SK-N-SH (cell line): ENCODE data around the gene SRGAP3. TPM values are rescaled to one million over a fixed set of nuclear protein-coding genes. Genes with fewer than 3 reads are reported as not detected.

Experiments
- CTCF ChIA-PET: fragments of 300-600, 350-600 bp; formaldehyde crosslinking; extraction: SDS; loops from one replicate; lab custom pipeline; 2021; lab: Yijun Ruan, JAX
- POLR2A ChIA-PET: fragments of 350-600 bp; sonication (Branson Sonifier 250); formaldehyde crosslinking; extraction: SDS; loops from one replicate; lab custom pipeline; 2020; ENCODE audit warnings: antibody characterized with exemption, inconsistent platforms; lab: Yijun Ruan, JAX
- DNase-seq: peaks from one replicate; pipeline ENCODE4 v3.0.0; 2012
- H2AFZ ChIP-seq: fragments of 200-600 bp; sonication (generic); 2 replicates; pipeline ENCODE4 v1.8.1; 2016; ENCODE audit warnings: antibody characterized with exemption, mild to moderate bottlenecking, low read depth
- H3F3A ChIP-seq: fragments of 200-600 bp; sonication (generic); replicated peaks from 2 replicates; pipeline ENCODE3; 2016; ENCODE audit warnings: antibody characterized with exemption, mild to moderate bottlenecking; ENCODE audit not compliant: insufficient read depth
- H3K27ac ChIP-seq, 2 experiments: fragments of 200-500 bp in 1 of 2; fragments of 200-600 bp in 1 of 2; sonication (Bioruptor generic) in 1 of 2; sonication (generic), shearing (Covaris generic) in 1 of 2; 2 replicates each; pipeline versions ENCODE4 v1.5.1 to v1.6.1; 2014 to 2016; ENCODE audit warnings: low read depth in 2 of 2, inconsistent platforms in 1 of 2, low read length in 1 of 2, mild to moderate bottlenecking in 1 of 2, mixed read lengths in 1 of 2
- H3K27me3 ChIP-seq: fragments of 200-600 bp; sonication (generic), shearing (Covaris generic); 2 replicates; pipeline ENCODE4 v1.6.1; 2016; ENCODE audit warnings: mixed run types; ENCODE audit not compliant: insufficient read depth
- H3K36me3 ChIP-seq, 2 experiments: fragments of 200-500 bp in 1 of 2; fragments of 200-600 bp in 1 of 2; sonication (Bioruptor generic) in 1 of 2; sonication (generic) in 1 of 2; replicated peaks in 1 of 2; 2 replicates each; pipeline versions ENCODE3 to v1.5.1; 2014 to 2016; ENCODE audit warnings: low read length in 1 of 2, mild to moderate bottlenecking in 1 of 2; ENCODE audit not compliant: insufficient read depth in 2 of 2, control insufficient read depth in 1 of 2
- H3K4me1 ChIP-seq, 2 experiments: fragments of 200-500 bp in 1 of 2; fragments of 200-600 bp in 1 of 2; sonication (Bioruptor generic) in 1 of 2; sonication (generic), shearing (Covaris generic) in 1 of 2; 2 replicates each; pipeline versions ENCODE4 v1.5.1 to v1.6.1; 2014 to 2016; ENCODE audit warnings: low read depth in 1 of 2, low read length in 1 of 2, mixed run types in 1 of 2; ENCODE audit not compliant: insufficient read depth in 2 of 2, control insufficient read depth in 1 of 2
- H3K4me2 ChIP-seq: fragments of 200-600 bp; sonication (generic), shearing (Covaris generic); 2 replicates; pipeline ENCODE4 v1.6.1; 2017; ENCODE audit warnings: mixed run types
- H3K4me3 ChIP-seq, 2 experiments: fragments of 200-500 bp in 1 of 2; fragments of 200-600 bp in 1 of 2; sonication (Bioruptor generic) in 1 of 2; sonication (generic), shearing (Covaris generic) in 1 of 2; 2 replicates each; pipeline versions ENCODE4 v1.5.1 to v1.8.1; 2014 to 2016; ENCODE audit warnings: low read depth in 2 of 2, inconsistent platforms in 1 of 2, low read length in 1 of 2, mild to moderate bottlenecking in 1 of 2, mixed read lengths in 1 of 2, moderate library complexity in 1 of 2
- H3K79me2 ChIP-seq: fragments of 200-600 bp; sonication (generic); 2 replicates; pipeline ENCODE4 v1.8.1; 2017; ENCODE audit warnings: mild to moderate bottlenecking; ENCODE audit not compliant: insufficient read depth
- H3K9ac ChIP-seq: fragments of 200-600 bp; sonication (generic); 2 replicates; pipeline ENCODE4 v1.6.1; 2017; ENCODE audit warnings: mixed run types
- H3K9me2 ChIP-seq: fragments of 200-600 bp; sonication (generic); 2 replicates; pipeline ENCODE4 v1.6.1; 2017; ENCODE audit warnings: mixed run types
- H3K9me3 ChIP-seq: fragments of 200-600 bp; sonication (generic); 2 replicates; pipeline ENCODE4 v1.6.1; 2017; ENCODE audit warnings: mixed run types, mild to moderate bottlenecking, moderate library complexity
- H4K20me1 ChIP-seq: fragments of 200-600 bp; sonication (generic); 2 replicates; pipeline ENCODE4 v1.6.1; 2017; ENCODE audit warnings: mild to moderate bottlenecking, mixed run types; ENCODE audit not compliant: insufficient read depth
- CTCF ChIP-seq: fragments of 200-600 bp; sonication (generic); IDR thresholded peaks from 2 replicates; pipeline ENCODE4 v1.6.1; 2017; ENCODE audit warnings: antibody characterized with exemption, mild to moderate bottlenecking, moderate library complexity
- EP300 ChIP-seq, 2 experiments: IDR thresholded peaks; 2 replicates each; pipeline versions ENCODE4 v1.4.0 to v1.6.1; 2012; ENCODE audit warnings: borderline replicate concordance in 1 of 2, low read depth in 1 of 2, low read length in 1 of 2
- FOXJ3 ChIP-seq: sonication (generic); formaldehyde crosslinking; IDR thresholded peaks from 2 replicates; pipeline ENCODE4 v1.5.1; 2020; ENCODE audit warnings: mild to moderate bottlenecking, missing genetic modification reagents
- MAX ChIP-seq: IDR thresholded peaks from 2 replicates; pipeline ENCODE4 v1.4.0; 2012; ENCODE audit warnings: low read depth
- MEF2A ChIP-seq: IDR thresholded peaks from 2 replicates; pipeline ENCODE4 v1.4.0; 2012; ENCODE audit warnings: low read depth, borderline replicate concordance
- MXI1 ChIP-seq: IDR thresholded peaks from 2 replicates; pipeline ENCODE4 v1.6.1; 2012; ENCODE audit warnings: mild to moderate bottlenecking, low read depth, low read length, improper control_type of control experiment
- RFX5 ChIP-seq: IDR thresholded peaks from 2 replicates; pipeline ENCODE4 v1.6.1; 2012; ENCODE audit warnings: mild to moderate bottlenecking, improper control_type of control experiment, low read length
- SIN3A ChIP-seq: IDR thresholded peaks from 2 replicates; pipeline ENCODE4 v1.6.1; 2012; ENCODE audit warnings: low read depth, mild to moderate bottlenecking, low read length, moderate library complexity, borderline replicate concordance
- SMC3 ChIP-seq: IDR thresholded peaks from 2 replicates; pipeline ENCODE4 v1.6.1; 2012; ENCODE audit warnings: low read depth, low read length, improper control_type of control experiment
- TCF12 ChIP-seq: IDR thresholded peaks from 2 replicates; pipeline ENCODE4 v1.4.0; 2012
- YY1 ChIP-seq: IDR thresholded peaks from 2 replicates; pipeline ENCODE4 v1.4.0; 2012; ENCODE audit warnings: low read depth, mild to moderate bottlenecking
- WGBS: methylation state at CpG from one replicate; pipeline ENCODE4 v1.1.6; 2017; ENCODE audit warnings: low lambda C conversion rate; 5-methylcytosine and 5-hydroxymethylcytosine counted together
- polyA plus RNA-seq, 3 experiments: library from polyadenylated mRNA; depleted of rRNA; stranded (reverse); fragments of >200 nt; gene quantifications; 2 replicates each; pipeline ENCODE4 v1.2.3, GENCODE V29; 2012

The SRGAP3 gene
- polyA plus RNA-seq, 1 of the 3 experiments (the other 2 are of a cell fraction) = 2.8 TPM

DNA sequence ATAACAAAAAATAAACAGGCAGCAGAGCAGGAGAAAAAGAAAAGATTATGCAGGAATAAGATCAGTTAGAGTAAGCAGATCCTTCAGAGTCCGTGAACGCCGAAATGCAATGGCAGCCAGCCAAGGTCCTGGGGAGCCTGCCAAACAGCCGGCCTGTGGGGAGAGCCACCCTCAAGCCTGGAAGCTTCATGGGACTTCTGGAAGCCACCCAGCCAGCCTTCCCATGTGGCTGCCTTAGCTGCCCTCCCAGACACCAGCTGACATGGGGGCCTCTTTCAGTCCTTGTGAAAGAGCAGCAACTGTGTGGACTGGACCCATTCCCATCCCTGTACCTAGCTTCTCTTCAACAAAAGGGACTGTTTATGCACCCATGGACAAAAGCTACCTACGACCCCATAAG lies 221.3 kb downstream of the SRGAP3 start:
- Histone ChIP-seq H2AFZ (no peak overlapping the region), H3K27ac (peak overlapping the region in 1 of 2 experiments; percentile 71; a peak in 2 of 4 replicates), H3F3A (no peaks in the 10 kb centered on the region), H3K9me3 (no peaks in the 10 kb centered on the region), H4K20me1 (no peaks in the 10 kb centered on the region), H3K79me2 (no peaks in the 10 kb centered on the region), H3K9me2 (no peaks in the 10 kb centered on the region), H3K36me3 (no peaks in the 10 kb centered on the region), H3K4me2 (no peak overlapping the region), H3K9ac (no peak overlapping the region), H3K4me1 (peaks cover 0 to 23% of the 10 kb centered on the region in 2 experiments; a peak in 1 of 4 replicates), H3K4me3 (no peak overlapping the region), H3K27me3 (no peaks in the 10 kb centered on the region)
- DNase-seq = peak; percentile 72
- TF ChIP-seq EP300 (IDR thresholded peaks at IDR 0.05; ENCODE audit: borderline replicate concordance in 1 of 2, low read depth in 1 of 2, low read length in 1 of 2) (peak in 1 of 2 experiments; percentile 67; a peak in 2 of 4 replicates), TCF12 (no peak), MAX (no peak), SMC3 (no peak)
- ChIA-PET POLR2A (no interaction called here), CTCF (interaction anchor here (0.8 to 4.0 kb wide), 4 partner anchors 8 to 274 kb away, joined by 3 to 11 read pairs (median 7); no protein-coding TSS in a partner anchor)
- 14% methylated on average over 5 of the region's 5 CpGs for WGBS

- ChIA-PET CTCF (interaction anchor here (0.6 to 1.4 kb wide), 7 partner anchors 27 to 257 kb away, joined by 3 to 7 read pairs (median 3); partner anchors contain the start of gene OXTR), POLR2A (no interaction called here)
- peaks cover 0 to 28% of the 10 kb centered on the region in 2 experiments; a peak in 1 of 4 replicates for H3K4me1 ChIP-seq
- no peak for TF ChIP-seq FOXJ3 (CRISPR knock-in tag)
- no peak for TF ChIP-seq MEF2A
- TF ChIP-seq CTCF = no peak
- TF ChIP-seq MXI1 = no peak
- no peak for TF ChIP-seq SIN3A
- no peak for TF ChIP-seq YY1
- TF ChIP-seq RFX5 = no peak
- no peak overlapping the region for H3K9ac ChIP-seq
- H3K36me3 ChIP-seq = no peaks in the 10 kb centered on the region
- H3K27me3 ChIP-seq = no peaks in the 10 kb centered on the region
- H3K79me2 ChIP-seq = no peaks in the 10 kb centered on the region
- H3K4me2 ChIP-seq = no peak overlapping the region
- no peaks in the 10 kb centered on the region for H4K20me1 ChIP-seq
- H3K9me2 ChIP-seq = no peaks in the 10 kb centered on the region
- no peak overlapping the region for H2AFZ ChIP-seq
- 61% methylated on average over 7 of the region's 7 CpGs for WGBS
- no peak overlapping the region for H3K4me3 ChIP-seq
- no peak for DNase-seq
- no peak overlapping the region for H3K27ac ChIP-seq
- H3K9me3 ChIP-seq = no peaks in the 10 kb centered on the region
- no peaks in the 10 kb centered on the region for H3F3A ChIP-seq
These were observed 223.0 kb downstream of the SRGAP3 start for GRCh38 chr3:9026320-9027045.
